GM18861 (cell line): Measurements from ENCODE around the gene TAOK2.
"Not testable (repeated sequence)": the region's sequence is repeated elsewhere in the genome, so short reads cannot be mapped to it uniquely, and the experiment has no call there.

Experiments used
- ATAC-seq: cut with Tn5 transposase; IDR thresholded peaks from one replicate; pipeline ENCODE4 v1.9.1; 2021; ENCODE audit not compliant: unreplicated experiment

TAOK2 gene

DNA sequence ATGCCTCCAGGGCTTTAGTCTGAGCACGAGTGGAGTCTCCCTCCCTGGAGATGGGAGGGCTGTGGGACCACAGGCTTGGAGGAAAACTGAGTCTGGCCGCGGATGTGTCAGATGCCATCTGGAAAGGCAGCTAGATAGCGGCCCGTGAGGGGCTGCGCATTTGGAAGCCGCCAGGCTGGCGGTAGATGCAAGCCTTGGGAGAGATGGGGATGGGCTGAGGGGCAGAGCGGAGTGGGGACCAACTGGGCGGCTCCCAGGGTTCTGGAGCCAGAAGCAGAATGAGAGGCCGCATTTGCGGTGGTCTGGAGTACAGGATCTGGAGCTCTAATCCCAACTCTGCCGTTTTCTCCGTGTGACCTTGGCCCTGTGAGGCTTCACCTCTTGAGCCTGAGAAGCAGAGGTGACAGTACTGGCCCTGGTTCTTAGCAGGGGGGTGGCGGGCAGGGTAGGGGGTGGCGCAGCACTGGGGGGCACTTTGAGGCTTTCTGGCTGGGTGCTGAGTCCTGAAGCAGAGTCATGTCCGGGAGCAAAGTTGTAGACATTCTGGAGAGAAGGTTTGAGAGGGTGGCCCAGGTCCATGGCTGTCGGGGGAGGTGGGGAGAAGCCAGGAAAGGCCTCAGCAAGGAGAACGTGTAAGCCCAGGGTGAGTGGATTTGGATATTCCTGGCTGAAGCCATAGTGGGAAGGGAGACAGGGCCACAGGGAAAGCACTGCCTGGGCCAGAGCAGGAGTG lies 29.1 kb downstream of the TAOK2 start:
- no peak for ATAC-seq

DNA sequence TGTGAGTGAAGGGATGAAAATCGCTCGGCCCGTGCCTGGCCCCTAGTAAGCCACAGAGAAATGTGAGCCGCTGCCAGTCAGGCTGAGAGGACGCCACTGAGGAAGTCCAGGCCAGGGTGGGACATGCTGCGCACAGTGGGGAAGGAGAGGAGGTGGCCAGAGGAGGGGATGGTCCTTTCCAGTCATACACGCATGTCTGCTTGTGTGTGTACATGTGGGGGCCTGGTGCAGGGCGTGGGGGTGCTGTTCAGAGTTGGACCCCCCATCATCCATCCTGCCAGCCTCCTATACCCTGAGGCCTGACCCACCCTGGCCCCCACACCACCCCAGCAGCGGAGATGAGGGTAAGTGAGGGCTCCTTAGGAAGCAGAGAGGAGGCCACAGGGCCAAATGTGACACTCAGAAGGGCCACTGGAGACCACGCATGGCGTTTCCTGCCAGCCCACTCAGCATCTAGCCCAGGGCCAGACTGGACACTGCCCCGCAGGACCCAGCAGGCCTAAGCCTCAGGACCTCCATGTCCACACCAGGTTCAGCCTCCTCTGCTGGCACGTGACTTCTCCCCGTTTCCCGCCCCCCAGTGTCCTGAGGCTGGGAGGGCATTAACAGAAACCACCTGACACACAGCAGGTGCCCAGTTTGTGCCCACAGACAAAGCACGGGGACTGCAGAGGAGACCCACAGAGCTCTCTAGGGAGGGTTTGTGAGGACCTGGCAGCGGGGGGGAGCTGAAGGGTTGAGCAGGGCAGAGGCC lies 30.2 kb downstream of the TAOK2 start:
- no peak for ATAC-seq

DNA sequence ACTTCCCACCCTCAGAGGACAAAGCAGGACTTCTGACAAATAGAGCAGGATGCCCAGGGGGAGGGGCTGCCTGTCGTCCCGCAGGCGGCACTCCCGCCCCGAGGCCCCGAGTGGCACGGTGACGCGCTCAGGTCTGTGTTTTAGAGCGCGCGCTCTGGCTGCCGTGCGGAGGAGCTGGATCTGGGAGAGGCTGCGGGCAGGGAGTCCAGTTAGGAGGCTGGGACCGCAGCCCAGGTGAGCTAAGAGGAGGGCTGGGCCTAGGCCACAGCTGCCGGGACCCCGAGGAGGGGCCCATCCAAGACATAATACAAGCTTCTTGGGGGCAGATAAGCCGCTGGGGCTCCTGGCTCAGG lies 30.7 kb downstream of the TAOK2 start:
- no peak for ATAC-seq

DNA sequence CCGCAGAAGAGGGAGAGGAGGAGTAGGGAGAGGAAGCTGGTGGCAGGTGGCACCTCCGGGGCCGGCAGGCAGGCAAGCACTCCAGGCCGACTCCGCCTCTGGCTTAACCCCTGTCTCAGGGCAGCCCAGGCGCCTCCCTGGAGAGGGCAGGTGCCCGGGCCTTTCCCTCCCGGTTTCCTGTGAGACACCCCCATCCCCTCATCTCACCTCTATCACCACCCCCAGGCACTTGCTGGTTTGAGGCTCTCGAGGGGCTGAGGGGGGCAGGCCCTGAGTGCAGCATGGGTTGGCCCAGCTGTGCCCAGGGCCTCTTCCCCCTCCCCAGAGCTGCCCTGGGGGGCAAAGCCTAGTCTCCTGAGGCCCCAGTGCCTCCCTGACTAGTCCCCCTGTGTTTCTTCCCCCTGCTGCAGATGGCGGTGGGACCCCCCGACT lies 31.2 kb downstream of the TAOK2 start:
- ATAC-seq: no peak

DNA sequence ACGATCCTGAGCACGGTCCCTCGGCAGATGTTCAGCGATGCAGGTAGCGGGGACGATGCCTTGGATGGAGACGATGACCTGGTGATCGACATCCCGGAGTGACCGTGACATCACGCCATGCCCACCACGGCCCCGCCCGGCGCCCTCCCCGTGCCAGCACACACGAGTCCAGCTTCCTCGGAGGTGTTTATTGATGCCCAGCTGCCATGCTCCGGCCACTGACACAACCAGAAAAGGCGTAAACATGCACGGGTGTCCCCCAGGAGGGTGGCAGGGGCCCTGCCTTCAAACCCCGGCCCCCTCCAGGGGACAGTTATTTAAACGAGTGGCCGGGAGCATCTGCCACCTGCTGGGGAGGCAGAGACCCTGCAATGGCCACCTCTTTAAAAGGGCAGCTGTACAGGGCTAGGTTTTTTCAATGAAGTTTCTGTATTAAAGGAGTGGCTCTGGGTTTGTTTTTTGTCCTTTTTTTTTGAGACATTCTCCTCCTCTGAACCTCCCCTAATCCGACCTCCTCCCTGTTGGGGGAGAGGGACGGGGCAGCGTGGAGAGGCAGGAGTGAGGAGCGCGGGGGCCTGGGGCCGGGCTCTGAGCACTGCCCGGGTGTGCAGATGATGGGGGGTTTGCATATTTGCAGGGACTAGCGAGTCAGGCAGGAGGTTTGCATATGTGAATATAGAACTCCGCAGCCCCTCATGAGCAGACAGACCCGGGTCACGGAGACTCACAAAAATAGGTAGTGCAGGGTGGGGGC lies 31.9 kb downstream of the TAOK2 start:
- no peak for ATAC-seq

DNA sequence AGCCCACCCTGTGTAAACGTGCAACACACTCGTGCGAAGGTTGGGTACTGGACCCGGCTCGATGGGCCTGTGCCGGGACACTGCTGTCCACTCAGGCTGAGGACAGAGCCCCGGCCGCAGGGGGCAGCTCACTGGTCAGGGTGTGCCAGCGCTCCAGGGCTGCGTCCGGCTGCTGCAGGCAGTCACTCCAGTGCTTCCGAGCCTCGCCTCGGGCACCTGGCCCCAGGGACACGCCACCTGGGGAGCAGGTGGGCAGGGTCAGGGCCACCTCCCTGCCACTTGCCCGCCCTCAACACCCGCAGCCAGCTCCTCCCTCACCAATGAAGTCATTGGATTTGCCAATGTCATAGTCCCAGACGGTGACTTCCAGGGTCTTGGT lies 32.4 kb downstream of the TAOK2 start:
- ATAC-seq: no peak

DNA sequence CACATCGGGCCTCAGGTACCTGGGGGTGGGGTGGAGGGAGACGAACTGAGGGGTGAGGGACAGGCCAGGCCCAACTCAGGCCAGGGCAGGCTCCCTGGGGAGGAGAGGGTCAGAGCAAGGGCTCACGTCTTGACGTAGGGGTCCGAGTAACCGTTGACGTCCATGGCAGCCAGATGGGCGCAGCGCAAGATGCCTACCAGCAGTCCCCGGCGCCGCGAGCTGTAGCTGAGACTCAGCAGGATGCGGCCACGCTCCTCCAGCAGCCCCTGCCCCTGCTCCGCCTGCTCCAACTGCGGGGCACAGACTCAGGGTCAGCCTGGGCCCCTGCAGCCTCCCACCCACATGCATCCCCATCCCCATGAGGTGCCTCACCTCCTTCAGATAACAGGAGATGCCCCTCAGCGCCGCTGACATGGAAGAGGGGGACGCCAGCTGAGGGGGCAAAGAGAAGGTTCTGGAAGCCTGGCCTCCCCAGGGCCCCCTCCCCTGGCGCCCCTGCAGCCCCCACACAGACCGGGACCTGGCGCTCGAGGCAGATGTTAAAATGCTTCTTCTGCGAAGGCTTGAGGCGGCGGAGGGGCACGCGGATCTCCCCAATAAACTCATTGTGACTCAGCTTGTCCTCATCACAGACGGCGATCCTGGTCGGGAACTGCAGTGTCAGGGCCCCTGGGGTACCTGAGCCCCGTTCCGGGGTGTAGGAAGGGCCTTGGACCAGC lies 33.1 kb downstream of the TAOK2 start:
- ATAC-seq: no peak

DNA sequence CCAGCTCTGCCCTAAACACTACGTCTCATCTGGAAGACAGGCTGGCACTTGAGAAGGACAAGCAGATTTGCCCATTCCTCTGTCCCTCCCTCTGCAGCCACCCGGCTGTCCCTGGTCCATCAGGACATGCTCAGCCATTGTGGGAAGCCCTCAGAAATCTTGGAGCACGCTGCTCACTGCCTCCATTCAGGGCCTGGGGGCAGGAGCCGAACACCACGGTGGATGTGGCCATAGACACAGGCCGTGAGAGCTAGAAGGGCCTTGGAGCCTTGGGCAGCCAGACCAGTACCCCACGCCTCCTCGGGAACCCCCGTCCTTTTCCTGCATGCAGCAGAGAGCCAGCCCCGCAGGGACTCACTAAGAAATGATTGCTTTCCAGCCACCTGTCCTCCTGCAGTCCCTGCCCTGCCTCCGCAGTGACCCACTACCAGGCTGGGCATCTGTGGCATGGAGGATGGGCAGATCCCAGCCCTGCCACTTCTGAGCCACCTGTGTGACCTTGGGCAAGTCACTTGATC lies 33.8 kb downstream of the TAOK2 start:
- no peak for ATAC-seq

DNA sequence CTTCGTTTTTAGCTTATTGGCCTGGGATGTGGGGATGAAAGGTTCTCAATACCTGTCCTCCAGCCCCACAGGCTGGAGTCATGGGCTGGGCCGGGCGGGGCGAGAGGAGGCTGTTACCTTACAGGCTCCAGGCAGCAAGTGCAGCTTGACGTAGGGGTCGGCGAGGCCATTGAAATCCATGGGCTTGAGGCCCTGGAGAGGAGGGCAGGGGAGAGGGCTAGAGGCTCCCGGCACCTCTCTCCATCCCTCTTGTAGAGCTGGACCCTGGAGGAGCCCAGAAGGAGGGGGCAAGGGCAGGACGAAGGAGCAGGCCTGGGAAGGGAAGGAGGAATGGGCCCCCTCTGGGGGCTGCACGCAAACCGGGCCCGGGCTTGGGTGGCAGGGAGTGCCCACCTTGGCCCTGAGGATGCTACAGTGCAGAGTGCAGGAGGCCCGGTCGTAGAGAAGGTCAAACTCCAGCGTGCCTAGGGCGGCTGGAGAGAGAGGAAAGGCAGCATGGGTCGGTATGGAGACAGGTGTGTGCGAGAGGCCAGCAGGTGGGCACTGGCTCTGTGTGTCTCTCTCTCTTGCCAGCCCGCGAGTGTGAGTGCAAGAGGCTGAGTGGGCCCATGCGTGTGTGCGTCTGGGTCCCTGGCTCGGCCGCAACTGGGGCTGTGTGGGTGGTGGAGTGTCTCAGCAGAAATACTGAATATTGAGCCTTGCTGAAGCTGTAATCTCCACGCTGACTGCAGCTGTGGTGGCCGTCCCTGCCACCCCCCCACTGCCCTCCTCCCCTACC lies 35.6 kb downstream of the TAOK2 start:
- no peak for ATAC-seq

DNA sequence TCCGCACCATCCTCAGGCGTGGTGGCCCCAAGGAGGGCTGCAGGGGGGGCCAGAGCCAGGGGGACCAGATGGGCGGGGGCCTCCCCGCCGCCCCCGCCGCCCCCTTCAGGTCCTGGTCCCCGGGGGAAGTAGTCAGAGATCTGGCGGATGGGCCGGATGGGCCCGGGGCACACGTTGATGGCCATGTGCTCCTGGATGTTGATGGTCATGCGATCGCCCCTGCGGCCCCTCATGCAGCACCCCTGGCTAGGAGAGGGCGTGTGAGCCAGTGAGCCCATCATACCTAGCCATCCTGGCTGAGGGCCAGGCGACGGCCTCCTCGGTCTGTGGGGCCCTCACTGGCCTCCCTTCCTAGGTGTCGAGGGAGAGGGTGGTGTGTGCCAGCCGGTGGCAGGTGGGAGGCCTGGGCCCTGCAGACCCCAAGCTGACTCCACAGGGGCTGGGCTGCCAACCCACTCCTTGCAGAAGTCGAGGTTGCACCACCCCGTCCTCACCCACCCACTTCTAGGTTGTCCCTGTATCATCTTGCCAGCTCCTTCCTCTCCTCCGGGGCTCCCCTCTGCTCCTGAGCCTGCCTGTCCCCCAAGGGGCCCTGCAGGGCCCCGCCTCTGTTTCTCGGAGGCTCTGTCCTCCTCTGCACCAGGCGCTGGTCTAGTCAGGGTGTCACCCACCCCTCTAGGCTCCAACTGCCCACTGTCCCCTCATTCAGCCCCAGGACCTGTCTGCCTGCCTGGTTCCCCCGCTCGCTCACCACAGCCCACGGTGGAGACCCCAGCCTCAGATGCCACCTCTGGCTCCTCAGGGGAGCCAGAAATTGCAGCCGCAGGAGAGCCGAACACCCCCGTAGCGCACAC lies 36.5 kb downstream of the TAOK2 start:
- no peak for ATAC-seq

DNA sequence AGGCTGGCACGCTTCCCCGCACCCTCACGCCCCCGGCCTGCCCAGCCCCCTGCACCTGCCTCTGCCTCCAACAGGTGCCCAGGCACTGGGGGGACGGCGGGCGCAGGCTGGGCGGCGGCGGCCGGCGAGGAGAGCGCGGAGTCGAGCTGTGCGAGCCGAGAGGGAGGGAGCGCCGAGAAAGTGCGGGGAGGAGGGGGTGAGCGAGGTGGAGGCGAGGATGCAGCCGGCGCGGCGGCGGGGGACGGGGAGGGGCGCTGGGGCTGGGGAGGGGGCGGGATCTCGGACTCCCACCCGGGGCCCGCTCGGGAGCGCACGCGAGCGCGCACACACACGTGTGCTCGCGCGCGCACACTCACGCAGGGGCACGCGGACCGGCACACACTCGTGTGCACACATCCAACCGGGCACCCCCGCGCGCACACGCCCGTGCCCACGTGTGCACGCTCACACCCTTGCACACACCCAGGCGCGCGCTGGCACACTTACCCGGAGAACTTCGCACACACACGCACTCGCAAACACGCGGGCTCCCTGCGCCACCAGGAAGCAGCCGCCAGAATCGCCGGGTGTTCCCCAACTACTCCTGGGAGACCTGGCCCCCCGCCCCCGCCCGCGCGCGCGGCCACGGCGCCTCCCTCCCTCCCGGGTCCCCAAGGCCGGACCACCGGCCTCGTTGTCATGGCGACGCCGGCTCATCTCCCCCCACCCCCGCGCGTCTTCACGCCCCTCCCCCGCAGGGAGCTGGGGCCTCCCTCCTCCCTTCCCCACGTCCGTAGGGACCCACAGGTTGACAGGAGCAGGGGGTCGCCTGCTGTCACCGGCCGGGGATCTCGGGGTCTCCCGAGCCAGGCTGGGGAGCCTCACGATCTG lies 37.4 kb downstream of the TAOK2 start, which contains the start of gene DOC2A:
Gene DOC2A (minus strand): TSS at position 184 of the 870 bp plus-strand sequence. CDS start 805 bp downstream, outside the sequence.
- no peak for ATAC-seq

DNA sequence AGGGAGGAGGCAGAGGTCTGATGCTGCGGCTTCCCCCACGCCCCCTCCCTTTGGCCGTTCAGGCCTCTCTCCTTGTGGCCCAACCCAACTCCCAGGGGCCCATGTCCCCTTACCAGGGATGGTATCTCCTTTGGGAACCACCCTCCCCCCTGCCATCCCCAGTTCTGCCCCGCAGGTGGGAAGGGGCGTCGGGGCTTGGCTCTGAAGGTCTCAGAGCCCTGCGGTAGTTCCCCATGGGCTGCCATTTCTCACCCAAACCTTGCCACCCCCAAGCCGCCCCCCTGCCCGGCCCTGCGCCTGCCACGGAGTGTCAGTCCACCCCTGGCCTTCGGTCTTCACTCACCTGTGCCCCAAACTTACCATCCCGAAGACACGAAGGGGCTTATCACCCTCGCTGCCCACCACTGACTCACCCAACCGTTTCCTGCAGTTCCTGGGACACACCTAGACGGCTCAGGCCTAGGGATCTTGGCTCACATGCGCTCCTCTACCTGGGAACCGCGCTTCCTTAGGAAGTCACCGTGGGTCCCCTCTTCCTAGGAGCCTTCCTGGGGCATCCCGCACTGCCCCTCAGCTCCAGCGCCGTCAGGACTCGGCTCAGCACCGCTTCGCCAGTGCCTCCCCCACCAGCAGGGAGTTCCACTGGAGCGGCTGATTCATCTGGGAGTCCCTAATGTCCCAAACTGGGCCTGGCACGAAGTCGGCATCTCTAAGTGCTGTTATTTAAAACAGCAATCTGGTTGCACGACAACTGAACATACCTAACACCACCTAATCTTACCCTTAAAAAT lies 38.2 kb downstream of the TAOK2 start:
- no peak for ATAC-seq

DNA sequence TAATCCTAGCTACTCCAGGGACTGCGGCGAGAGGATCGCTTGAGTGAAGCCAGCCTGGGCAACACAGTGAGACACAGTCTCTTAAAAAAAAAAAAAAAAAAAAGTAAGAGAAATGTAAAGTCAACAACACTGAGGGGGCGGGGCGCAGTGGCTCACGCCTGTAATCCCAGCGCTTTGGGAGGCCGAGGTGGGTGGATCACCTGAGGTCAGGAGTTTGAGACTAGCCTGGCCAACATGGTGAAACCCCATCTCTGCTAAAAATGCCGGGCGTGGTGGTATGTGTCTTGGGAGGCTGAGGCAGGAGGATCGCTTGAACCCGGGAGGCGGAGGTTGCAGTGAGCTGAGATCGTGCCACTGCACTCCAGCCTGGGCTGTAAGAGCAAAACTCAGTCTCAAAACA lies 38.9 kb downstream of the TAOK2 start:
- ATAC-seq: not testable (repeated sequence)

DNA sequence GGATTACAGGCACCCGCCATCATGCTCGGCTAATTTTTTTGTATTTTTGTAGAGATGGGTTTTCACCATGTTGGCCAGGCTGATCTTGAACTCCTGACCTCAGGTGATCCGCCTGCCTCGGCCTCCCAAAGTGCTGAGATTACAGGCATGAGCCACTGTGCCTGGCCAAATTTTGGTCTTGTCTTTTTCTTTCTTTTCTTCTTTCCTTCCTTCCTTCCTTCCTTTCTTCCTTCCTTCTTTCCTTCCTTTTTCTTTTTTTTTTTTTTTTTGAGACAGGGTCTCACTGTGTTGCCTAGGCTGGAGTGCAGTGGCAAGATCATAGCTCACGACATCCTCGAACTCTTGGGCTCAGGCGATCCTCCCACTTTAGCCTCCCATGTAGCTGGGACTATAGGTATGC lies 41.8 kb downstream of the TAOK2 start:
- not testable (repeated sequence) for ATAC-seq

DNA sequence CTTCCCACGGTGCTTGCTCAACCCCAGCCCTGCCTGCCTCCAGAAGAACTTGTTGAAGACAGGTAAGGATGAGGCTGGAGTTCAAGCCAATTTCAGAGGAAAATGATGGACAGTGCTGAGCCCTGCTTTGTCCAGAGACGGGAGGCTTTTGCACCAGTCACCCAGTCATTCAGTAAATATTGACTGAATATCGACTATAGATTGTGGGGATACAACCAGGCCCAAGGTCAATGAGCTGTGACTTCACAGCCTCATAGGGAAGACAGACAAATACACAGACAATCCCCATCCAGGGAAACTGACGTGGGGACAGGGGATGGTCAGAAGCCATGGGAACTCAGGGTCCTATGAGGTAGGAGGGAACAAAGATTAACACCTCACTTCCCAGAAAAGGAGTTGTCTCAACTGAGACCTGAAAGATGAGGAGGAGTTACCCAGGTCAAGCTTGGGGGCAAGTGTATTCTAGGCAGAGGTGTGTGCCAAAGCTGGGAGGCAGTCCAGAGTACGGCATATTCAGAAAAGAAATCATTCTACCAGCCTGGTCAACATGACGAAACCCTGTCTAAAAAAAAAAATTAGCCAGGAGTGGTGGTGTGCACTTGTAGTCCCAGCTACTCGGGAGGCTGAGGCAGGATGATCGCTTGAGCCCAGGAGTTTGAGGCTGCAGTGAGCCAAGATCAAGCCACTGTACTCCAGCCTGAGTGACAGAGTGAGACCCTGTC lies 43.0 kb downstream of the TAOK2 start:
- no peak for ATAC-seq

DNA sequence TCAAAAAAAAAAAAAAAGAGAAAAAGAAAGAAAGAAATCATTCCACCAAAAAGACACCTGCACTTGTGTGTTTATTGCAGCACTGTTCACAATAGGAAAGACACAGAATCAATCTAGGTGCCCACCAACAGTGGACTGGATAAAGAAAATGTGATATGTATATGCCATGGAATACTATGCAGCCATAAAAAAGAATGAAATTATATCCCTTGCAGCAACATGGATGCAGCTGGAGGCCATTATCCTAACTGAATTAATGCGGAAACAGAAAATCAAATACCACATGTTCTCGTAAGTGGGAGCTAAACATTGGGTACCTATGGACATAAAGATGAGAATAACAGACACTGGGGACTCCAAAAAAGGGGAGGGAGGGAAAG lies 43.6 kb downstream of the TAOK2 start:
- ATAC-seq: no peak

DNA sequence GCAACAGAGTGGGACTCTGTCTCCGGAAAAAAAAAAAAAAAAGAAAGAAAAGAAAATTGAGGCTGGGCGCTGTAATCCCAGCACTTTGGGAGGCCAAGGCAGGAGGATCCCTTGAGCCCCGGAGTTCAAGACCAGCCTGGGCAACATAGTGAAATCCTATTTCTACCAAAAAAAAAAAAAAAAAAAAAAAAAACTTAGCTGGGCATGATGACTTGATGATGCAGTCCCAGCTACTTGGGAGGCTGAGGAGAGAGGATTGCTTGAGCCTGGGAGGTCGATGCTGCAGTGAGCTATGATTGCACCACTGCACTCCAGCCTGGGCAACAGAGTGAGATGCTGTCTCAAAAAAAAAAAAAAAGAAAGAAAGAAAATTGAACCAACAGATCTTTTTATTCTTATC lies 44.3 kb downstream of the TAOK2 start:
- ATAC-seq: not testable (repeated sequence)
